Neural cell (in vitro differentiated cells): ENCODE data around the gene BMP2. TPM values are rescaled to one million over a fixed set of nuclear protein-coding genes. Genes with fewer than 3 reads are reported as not detected.

Source experiments
- H2AFZ ChIP-seq: fragments of 200-600, 300-800 bp; sonication (generic), shearing (Covaris generic); 2 replicates; pipeline ENCODE4 v1.6.0; 2014; ENCODE audit warnings: low read depth, mild to moderate bottlenecking, antibody characterized with exemption, low read length, moderate library complexity
- H3F3A ChIP-seq: fragments of 200-600 bp; shearing (Covaris generic); 2 replicates; pipeline ENCODE4 v1.6.1; 2016; ENCODE audit warnings: mild to moderate bottlenecking, moderate library complexity, mixed read lengths, antibody characterized with exemption, low read length; ENCODE audit not compliant: insufficient read depth, poor library complexity, severe bottlenecking
- H3K27ac ChIP-seq: fragments of 200-600, 300-800 bp; sonication (generic), shearing (Covaris generic); 2 replicates; pipeline ENCODE4 v1.5.1; 2014; ENCODE audit warnings: mild to moderate bottlenecking, low read length, moderate library complexity
- H3K27me3 ChIP-seq: fragments of 300-800, 200-600 bp; sonication (generic), shearing (Covaris generic); 2 replicates; pipeline ENCODE4 v1.6.0; 2014; ENCODE audit warnings: mild to moderate bottlenecking, low read depth, low read length, moderate library complexity; ENCODE audit not compliant: insufficient read depth
- H3K36me3 ChIP-seq: fragments of 300-800, 200-600 bp; sonication (generic), shearing (Covaris generic); 2 replicates; pipeline ENCODE4 v1.5.1; 2014; ENCODE audit warnings: mild to moderate bottlenecking, antibody characterized with exemption, low read length, moderate library complexity; ENCODE audit not compliant: insufficient read depth
- H3K4me2 ChIP-seq: fragments of 300-800, 200-600 bp; sonication (generic), shearing (Covaris generic); 2 replicates; pipeline ENCODE4 v1.6.0; 2014; ENCODE audit warnings: mild to moderate bottlenecking, low read length
- H3K4me3 ChIP-seq: fragments of 300-800, 200-600 bp; sonication (generic), shearing (Covaris generic); 2 replicates; pipeline ENCODE4 v1.5.1; 2014; ENCODE audit warnings: mild to moderate bottlenecking, low read length, moderate library complexity
- H3K79me2 ChIP-seq: fragments of 200-600 bp; shearing (Covaris generic); replicated peaks from 2 replicates; pipeline ENCODE4 v1.6.0; 2014; ENCODE audit warnings: mild to moderate bottlenecking, low read length, moderate library complexity; ENCODE audit not compliant: insufficient read depth
- H3K9ac ChIP-seq: fragments of 300-800, 200-600 bp; sonication (generic), shearing (Covaris generic); 2 replicates; pipeline ENCODE4 v1.6.1; 2016; ENCODE audit warnings: mild to moderate bottlenecking, low read length, mixed read lengths
- H3K9me2 ChIP-seq: fragments of 200-600 bp; shearing (Covaris generic); 2 replicates; pipeline ENCODE4 v1.6.1; 2016; ENCODE audit warnings: mild to moderate bottlenecking, low read length, mixed read lengths; ENCODE audit not compliant: insufficient read depth
- H3K9me3 ChIP-seq: fragments of 200-600, 300-800 bp; sonication (generic), shearing (Covaris generic); 2 replicates; pipeline ENCODE4 v1.6.1; 2016; ENCODE audit warnings: mild to moderate bottlenecking, mixed run types, low read length, moderate library complexity, mixed read lengths
- H4K20me1 ChIP-seq: fragments of 200-600 bp; shearing (Covaris generic); 2 replicates; pipeline ENCODE4 v1.6.1; 2016; ENCODE audit warnings: mild to moderate bottlenecking, mixed run types; ENCODE audit not compliant: insufficient read depth
- EP300 ChIP-seq: fragments of 450-650 bp; conservative IDR thresholded peaks from 2 replicates; pipeline ENCODE4 v1.6.1; 2014; ENCODE audit warnings: antibody characterized with exemption, mild to moderate bottlenecking, moderate library complexity; ENCODE audit not compliant: poor library complexity, severe bottlenecking
- EZH2 ChIP-seq: fragments of 200-600, 300-800 bp; shearing (Covaris generic), sonication (generic); IDR thresholded peaks from 2 replicates; pipeline ENCODE4 v1.6.1; 2014; ENCODE audit warnings: antibody characterized with exemption, low read length, borderline replicate concordance, mild to moderate bottlenecking; ENCODE audit not compliant: insufficient read depth, poor library complexity, severe bottlenecking
- MXI1 ChIP-seq: fragments of 450-650 bp; conservative IDR thresholded peaks from 2 replicates; pipeline ENCODE4 v1.6.1; 2014; ENCODE audit warnings: antibody characterized with exemption, mild to moderate bottlenecking; ENCODE audit not compliant: poor library complexity, severe bottlenecking
- POLR2AphosphoS5 ChIP-seq: IDR thresholded peaks from 2 replicates; pipeline ENCODE4 v1.6.1; 2012
- RAD21 ChIP-seq: fragments of 450-650 bp; conservative IDR thresholded peaks from 2 replicates; pipeline ENCODE4 v1.6.1; 2014; ENCODE audit warnings: antibody characterized with exemption, mild to moderate bottlenecking, moderate library complexity
- SMC3 ChIP-seq: fragments of 450-650 bp; conservative IDR thresholded peaks from 2 replicates; pipeline ENCODE4 v1.6.1; 2014; ENCODE audit warnings: antibody characterized with exemption, mild to moderate bottlenecking, moderate library complexity; ENCODE audit not compliant: poor library complexity
- TAF1 ChIP-seq: IDR thresholded peaks from 2 replicates; pipeline ENCODE4 v1.6.1; 2012; ENCODE audit warnings: low read depth
- polyA plus RNA-seq: library from polyadenylated mRNA; depleted of rRNA; stranded (reverse); fragments of >200 nt; gene quantifications from 2 replicates; pipeline ENCODE4 v1.2.3, GENCODE V29; 2014
- TF ChIP-seq, protein P1 (sequence below): IDR thresholded peaks from 2 replicates; pipeline ENCODE4 v1.6.1; 2012; ENCODE audit warnings: borderline replicate concordance
- TF ChIP-seq, protein P2 (sequence below): fragments of 450-650 bp; IDR thresholded peaks from 2 replicates; pipeline ENCODE4 v1.5.1; 2014; ENCODE audit warnings: antibody characterized with exemption, mild to moderate bottlenecking, moderate library complexity; ENCODE audit not compliant: poor library complexity, severe bottlenecking

BMP2 gene
- polyA plus RNA-seq, 1 donor from 2014 or later = 1.1 TPM

DNA sequence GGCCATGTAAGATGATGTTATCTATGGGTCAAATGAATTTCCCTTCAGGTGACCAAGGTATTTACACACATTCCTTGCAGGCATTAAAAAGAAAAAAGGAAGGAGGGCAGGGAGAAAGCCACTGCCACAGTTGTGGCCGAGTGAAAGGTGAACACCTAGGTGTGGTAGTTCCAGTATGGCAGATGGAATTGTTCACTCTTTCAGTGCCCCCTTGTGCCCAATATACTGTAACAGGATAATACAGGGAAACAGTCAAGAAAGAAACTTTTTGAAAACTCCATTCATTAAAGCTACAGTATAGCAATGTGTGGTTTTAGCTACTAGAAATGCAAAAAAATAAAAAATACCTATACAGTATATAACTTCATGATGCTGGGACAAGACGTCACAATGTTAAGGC, 52.1 kb downstream of the BMP2 start:
- H3K9ac ChIP-seq = no peak overlapping the region
- H3K9me3 ChIP-seq = no peaks in the 10 kb centered on the region
- no peaks in the 10 kb centered on the region for H3K9me2 ChIP-seq
- H3K36me3 ChIP-seq = no peaks in the 10 kb centered on the region
- H3K4me3 ChIP-seq = no peak overlapping the region
- H4K20me1 ChIP-seq = no peaks in the 10 kb centered on the region
- H3K79me2 ChIP-seq = no peaks in the 10 kb centered on the region
- no peak overlapping the region for H3K4me2 ChIP-seq
- TF ChIP-seq RAD21 (no peak), EZH2 (no peak), POLR2AphosphoS5 (no peak), SMC3 (no peak), TAF1 (no peak), MXI1 (no peak), EP300 (no peak)
- TF ChIP-seq, protein P1, sequence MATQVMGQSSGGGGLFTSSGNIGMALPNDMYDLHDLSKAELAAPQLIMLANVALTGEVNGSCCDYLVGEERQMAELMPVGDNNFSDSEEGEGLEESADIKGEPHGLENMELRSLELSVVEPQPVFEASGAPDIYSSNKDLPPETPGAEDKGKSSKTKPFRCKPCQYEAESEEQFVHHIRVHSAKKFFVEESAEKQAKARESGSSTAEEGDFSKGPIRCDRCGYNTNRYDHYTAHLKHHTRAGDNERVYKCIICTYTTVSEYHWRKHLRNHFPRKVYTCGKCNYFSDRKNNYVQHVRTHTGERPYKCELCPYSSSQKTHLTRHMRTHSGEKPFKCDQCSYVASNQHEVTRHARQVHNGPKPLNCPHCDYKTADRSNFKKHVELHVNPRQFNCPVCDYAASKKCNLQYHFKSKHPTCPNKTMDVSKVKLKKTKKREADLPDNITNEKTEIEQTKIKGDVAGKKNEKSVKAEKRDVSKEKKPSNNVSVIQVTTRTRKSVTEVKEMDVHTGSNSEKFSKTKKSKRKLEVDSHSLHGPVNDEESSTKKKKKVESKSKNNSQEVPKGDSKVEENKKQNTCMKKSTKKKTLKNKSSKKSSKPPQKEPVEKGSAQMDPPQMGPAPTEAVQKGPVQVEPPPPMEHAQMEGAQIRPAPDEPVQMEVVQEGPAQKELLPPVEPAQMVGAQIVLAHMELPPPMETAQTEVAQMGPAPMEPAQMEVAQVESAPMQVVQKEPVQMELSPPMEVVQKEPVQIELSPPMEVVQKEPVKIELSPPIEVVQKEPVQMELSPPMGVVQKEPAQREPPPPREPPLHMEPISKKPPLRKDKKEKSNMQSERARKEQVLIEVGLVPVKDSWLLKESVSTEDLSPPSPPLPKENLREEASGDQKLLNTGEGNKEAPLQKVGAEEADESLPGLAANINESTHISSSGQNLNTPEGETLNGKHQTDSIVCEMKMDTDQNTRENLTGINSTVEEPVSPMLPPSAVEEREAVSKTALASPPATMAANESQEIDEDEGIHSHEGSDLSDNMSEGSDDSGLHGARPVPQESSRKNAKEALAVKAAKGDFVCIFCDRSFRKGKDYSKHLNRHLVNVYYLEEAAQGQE = no peak
- TF ChIP-seq, protein P2, sequence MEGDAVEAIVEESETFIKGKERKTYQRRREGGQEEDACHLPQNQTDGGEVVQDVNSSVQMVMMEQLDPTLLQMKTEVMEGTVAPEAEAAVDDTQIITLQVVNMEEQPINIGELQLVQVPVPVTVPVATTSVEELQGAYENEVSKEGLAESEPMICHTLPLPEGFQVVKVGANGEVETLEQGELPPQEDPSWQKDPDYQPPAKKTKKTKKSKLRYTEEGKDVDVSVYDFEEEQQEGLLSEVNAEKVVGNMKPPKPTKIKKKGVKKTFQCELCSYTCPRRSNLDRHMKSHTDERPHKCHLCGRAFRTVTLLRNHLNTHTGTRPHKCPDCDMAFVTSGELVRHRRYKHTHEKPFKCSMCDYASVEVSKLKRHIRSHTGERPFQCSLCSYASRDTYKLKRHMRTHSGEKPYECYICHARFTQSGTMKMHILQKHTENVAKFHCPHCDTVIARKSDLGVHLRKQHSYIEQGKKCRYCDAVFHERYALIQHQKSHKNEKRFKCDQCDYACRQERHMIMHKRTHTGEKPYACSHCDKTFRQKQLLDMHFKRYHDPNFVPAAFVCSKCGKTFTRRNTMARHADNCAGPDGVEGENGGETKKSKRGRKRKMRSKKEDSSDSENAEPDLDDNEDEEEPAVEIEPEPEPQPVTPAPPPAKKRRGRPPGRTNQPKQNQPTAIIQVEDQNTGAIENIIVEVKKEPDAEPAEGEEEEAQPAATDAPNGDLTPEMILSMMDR = no peak
- no peaks in the 10 kb centered on the region for H3K27me3 ChIP-seq
- no peaks in the 10 kb centered on the region for H3F3A ChIP-seq
- no peak overlapping the region for H3K27ac ChIP-seq
- H2AFZ ChIP-seq = no peak overlapping the region

DNA sequence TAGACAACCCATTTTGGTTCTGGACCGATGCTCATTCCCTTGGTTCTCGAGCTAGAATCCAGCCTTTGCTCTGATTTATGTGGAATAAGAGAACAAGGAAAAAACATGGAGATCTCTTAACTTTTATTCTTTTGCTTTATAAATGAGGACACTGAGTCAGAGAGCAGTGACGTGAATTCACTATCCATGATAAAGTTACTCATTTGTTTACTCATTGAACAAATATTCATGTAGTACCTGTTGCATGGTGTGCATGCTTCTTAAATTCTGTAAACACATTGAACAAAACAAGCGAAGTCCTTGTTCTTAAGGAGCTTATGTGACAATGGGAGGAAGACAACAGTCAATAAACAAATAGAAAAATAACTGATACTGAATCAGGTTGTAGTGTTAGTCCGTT, 56.9 kb downstream of the BMP2 start:
- Histone ChIP-seq H3K9ac (no peak overlapping the region), H3K4me2 (no peak overlapping the region), H3K27ac (no peak overlapping the region), H3K36me3 (no peaks in the 10 kb centered on the region), H2AFZ (no peak overlapping the region), H3K9me3 (no peaks in the 10 kb centered on the region), H4K20me1 (no peaks in the 10 kb centered on the region), H3K4me3 (no peak overlapping the region), H3K79me2 (no peaks in the 10 kb centered on the region), H3F3A (no peaks in the 10 kb centered on the region), H3K9me2 (no peaks in the 10 kb centered on the region), H3K27me3 (no peaks in the 10 kb centered on the region)
- TF ChIP-seq, protein P2 = no peak
- TF ChIP-seq MXI1 (no peak), RAD21 (no peak), EP300 (no peak), POLR2AphosphoS5 (no peak), EZH2 (no peak), SMC3 (no peak), TAF1 (no peak)
- TF ChIP-seq, protein P1 = no peak
